ENCODE measurements around the gene CCDC146.
"Not testable (repeated sequence)": the region's sequence is repeated elsewhere in the genome, so short reads cannot be mapped to it uniquely, and the experiment has no call there.

CCDC146 gene

GRCh38 chr7:77334039-77334438, 211.6 kb downstream of the CCDC146 start:
- not testable (repeated sequence) for H3K36me3 ChIP-seq (ENCODE audit: control insufficient read depth in 1 of 2, insufficient read depth in 2 of 2, low read length in 2 of 2); H3K27ac ChIP-seq (ENCODE audit: low read depth, low read length); H3K9me3 ChIP-seq (ENCODE audit: control insufficient read depth in 1 of 2, low read length in 2 of 2); H3K9ac ChIP-seq (ENCODE audit: low read depth in 1 of 2, low read length in 2 of 2); H3K27me3 ChIP-seq (ENCODE audit: control insufficient read depth in 1 of 2, insufficient read depth in 2 of 2, low read length in 2 of 2); H3K4me3 ChIP-seq (ENCODE audit: low read depth in 1 of 2, low read length in 2 of 2)
- H3K4me1 ChIP-seq (ENCODE audit: control insufficient read depth in 1 of 2, insufficient read depth in 2 of 2, low read length in 2 of 2): peaks cover 7 to 11% of the 10 kb centered on the region in 2 donors

DNA sequence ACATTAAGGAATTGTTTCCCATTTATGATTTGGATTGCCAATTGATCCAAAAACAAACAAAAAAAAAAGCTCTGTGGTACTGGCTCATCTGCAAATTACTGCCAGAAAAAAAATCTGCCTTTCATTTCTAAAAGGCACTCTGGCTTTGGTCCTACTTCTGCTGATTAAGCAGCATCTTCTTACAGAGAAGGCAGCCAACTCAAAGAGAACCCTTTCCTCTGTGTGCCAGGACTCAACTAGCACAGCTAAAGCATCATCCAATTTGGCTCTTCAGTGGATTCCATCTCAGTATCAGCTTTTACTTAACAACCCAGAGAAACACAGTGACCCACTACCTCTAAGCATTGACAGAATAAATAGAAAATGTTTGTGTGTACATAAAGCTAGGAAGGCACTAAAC, 213.2 kb downstream of the CCDC146 start:
- no peak overlapping the region for H3K27ac ChIP-seq (ENCODE audit: low read depth, low read length)
- no peaks in the 10 kb centered on the region for H3K36me3 ChIP-seq (ENCODE audit: control insufficient read depth in 1 of 2, insufficient read depth in 2 of 2, low read length in 2 of 2)
- H3K27me3 ChIP-seq (ENCODE audit: control insufficient read depth in 1 of 2, insufficient read depth in 2 of 2, low read length in 2 of 2): no peaks in the 10 kb centered on the region
- no peak overlapping the region for H3K9ac ChIP-seq (ENCODE audit: low read depth in 1 of 2, low read length in 2 of 2)
- peaks cover 3 to 11% of the 10 kb centered on the region in 2 donors for H3K4me1 ChIP-seq (ENCODE audit: control insufficient read depth in 1 of 2, insufficient read depth in 2 of 2, low read length in 2 of 2)
- H3K4me3 ChIP-seq (ENCODE audit: low read depth in 1 of 2, low read length in 2 of 2): no peak overlapping the region
- no peaks in the 10 kb centered on the region for H3K9me3 ChIP-seq (ENCODE audit: control insufficient read depth in 1 of 2, low read length in 2 of 2)

- Histone ChIP-seq H3K9me3 (ENCODE audit: control insufficient read depth in 1 of 2, low read length in 2 of 2) (no peaks in the 10 kb centered on the region), H3K9ac (ENCODE audit: low read depth in 1 of 2, low read length in 2 of 2) (no peak overlapping the region), H3K27ac (ENCODE audit: low read depth, low read length) (no peak overlapping the region), H3K36me3 (ENCODE audit: control insufficient read depth in 1 of 2, insufficient read depth in 2 of 2, low read length in 2 of 2) (no peaks in the 10 kb centered on the region), H3K27me3 (ENCODE audit: control insufficient read depth in 1 of 2, insufficient read depth in 2 of 2, low read length in 2 of 2) (no peaks in the 10 kb centered on the region), H3K4me1 (ENCODE audit: control insufficient read depth in 1 of 2, insufficient read depth in 2 of 2, low read length in 2 of 2) (peaks cover 0 to 4% of the 10 kb centered on the region in 2 donors), H3K4me3 (ENCODE audit: low read depth in 1 of 2, low read length in 2 of 2) (no peak overlapping the region)
Measured at GRCh38 chr7:77337456-77337990, 215.1 kb downstream of the CCDC146 start.

DNA sequence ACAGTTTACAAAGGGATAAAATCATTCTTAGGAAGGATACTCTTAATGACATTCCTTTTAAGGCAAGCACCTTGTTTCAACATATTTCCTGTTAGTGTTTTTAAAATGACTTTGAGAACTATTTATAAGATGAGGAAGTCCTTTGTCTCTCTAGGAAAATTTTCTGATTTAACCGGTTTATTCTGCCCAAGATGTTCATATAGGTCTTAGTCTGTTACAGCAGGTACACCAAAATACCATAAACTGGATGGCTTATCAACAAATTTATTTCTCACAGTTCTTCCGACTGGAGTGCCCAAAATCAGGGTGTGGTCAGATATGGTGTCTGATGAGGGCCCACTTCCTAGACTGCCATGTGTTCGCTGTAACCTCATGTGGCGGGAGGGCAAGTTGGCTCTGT, 215.8 kb downstream of the CCDC146 start:
- Histone ChIP-seq H3K4me3 (ENCODE audit: low read depth in 1 of 2, low read length in 2 of 2) (no peak overlapping the region), H3K36me3 (ENCODE audit: control insufficient read depth in 1 of 2, insufficient read depth in 2 of 2, low read length in 2 of 2) (no peaks in the 10 kb centered on the region), H3K9me3 (ENCODE audit: control insufficient read depth in 1 of 2, low read length in 2 of 2) (no peaks in the 10 kb centered on the region), H3K9ac (ENCODE audit: low read depth in 1 of 2, low read length in 2 of 2) (no peak overlapping the region), H3K27ac (ENCODE audit: low read depth, low read length) (peak overlapping the region; percentile 10), H3K4me1 (ENCODE audit: control insufficient read depth in 1 of 2, insufficient read depth in 2 of 2, low read length in 2 of 2) (peaks cover 0 to 4% of the 10 kb centered on the region in 2 donors), H3K27me3 (ENCODE audit: control insufficient read depth in 1 of 2, insufficient read depth in 2 of 2, low read length in 2 of 2) (no peaks in the 10 kb centered on the region)

DNA sequence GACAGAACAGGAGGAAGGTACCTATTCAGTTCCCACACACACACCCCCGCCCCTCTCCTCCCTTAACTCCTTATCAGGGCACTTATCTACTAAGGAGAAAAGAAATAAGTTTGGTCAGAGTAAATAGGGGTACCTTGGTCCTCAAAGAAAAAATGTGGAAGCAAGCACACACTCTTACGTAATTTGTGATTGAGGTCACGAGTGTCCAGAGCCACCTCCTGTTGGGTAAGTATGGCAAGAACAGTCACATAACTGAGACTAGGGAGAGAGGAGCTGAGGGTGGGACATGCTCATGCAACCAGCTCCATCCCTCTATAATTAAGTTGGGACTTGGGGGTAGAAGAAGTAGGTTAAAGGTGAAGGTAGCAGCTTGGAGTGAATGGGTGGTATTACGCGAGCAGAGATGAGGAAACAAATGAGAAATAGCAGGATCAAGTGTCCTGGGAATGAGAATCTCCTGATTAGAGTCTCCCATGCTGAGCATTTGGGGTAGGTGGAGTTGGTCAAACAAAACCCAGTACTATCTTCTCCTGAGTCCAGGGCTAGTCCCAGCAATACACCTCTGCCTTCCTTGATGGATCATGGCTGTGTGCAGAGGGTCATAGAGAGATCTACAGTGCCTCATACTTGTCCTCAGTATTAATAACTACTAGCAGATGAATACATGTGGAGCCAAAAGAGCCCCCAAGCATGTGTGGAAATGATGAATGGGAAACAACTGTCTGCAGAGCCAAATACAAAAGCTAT, 216.6 kb downstream of the CCDC146 start:
- H3K27me3 ChIP-seq (ENCODE audit: control insufficient read depth in 1 of 2, insufficient read depth in 2 of 2, low read length in 2 of 2): no peaks in the 10 kb centered on the region
- H3K4me1 ChIP-seq (ENCODE audit: control insufficient read depth in 1 of 2, insufficient read depth in 2 of 2, low read length in 2 of 2): peaks cover 0 to 4% of the 10 kb centered on the region in 2 donors
- H3K9me3 ChIP-seq (ENCODE audit: control insufficient read depth in 1 of 2, low read length in 2 of 2): no peaks in the 10 kb centered on the region
- H3K4me3 ChIP-seq (ENCODE audit: low read depth in 1 of 2, low read length in 2 of 2): no peak overlapping the region
- H3K9ac ChIP-seq (ENCODE audit: low read depth in 1 of 2, low read length in 2 of 2): no peak overlapping the region
- H3K27ac ChIP-seq (ENCODE audit: low read depth, low read length): no peak overlapping the region
- no peaks in the 10 kb centered on the region for H3K36me3 ChIP-seq (ENCODE audit: control insufficient read depth in 1 of 2, insufficient read depth in 2 of 2, low read length in 2 of 2)

- no peaks in the 10 kb centered on the region for H3K27me3 ChIP-seq (ENCODE audit: control insufficient read depth in 1 of 2, insufficient read depth in 2 of 2, low read length in 2 of 2)
- H3K4me1 ChIP-seq (ENCODE audit: control insufficient read depth in 1 of 2, insufficient read depth in 2 of 2, low read length in 2 of 2): peaks cover 0 to 4% of the 10 kb centered on the region in 2 donors
- H3K4me3 ChIP-seq (ENCODE audit: low read depth in 1 of 2, low read length in 2 of 2): no peak overlapping the region
- H3K36me3 ChIP-seq (ENCODE audit: control insufficient read depth in 1 of 2, insufficient read depth in 2 of 2, low read length in 2 of 2): no peaks in the 10 kb centered on the region
- H3K9me3 ChIP-seq (ENCODE audit: control insufficient read depth in 1 of 2, low read length in 2 of 2): no peaks in the 10 kb centered on the region
- no peak overlapping the region for H3K9ac ChIP-seq (ENCODE audit: low read depth in 1 of 2, low read length in 2 of 2)
- H3K27ac ChIP-seq (ENCODE audit: low read depth, low read length): no peak overlapping the region
Measured at GRCh38 chr7:77339726-77340125, 217.3 kb downstream of the CCDC146 start.

Measured in duodenal mucosa (tissue), 2 donors.